Measurements from ENCODE around the gene PIP4K2A. TPM values are rescaled to one million over a fixed set of nuclear protein-coding genes. Genes with fewer than 3 reads are reported as not detected.
A peak's percentile ranks its signal among the peaks of the same experiment; 100 is the strongest.

The PIP4K2A gene
- total and polyA plus RNA-seq, 2 of the 13 experiments (the other 11 are each of a cell fraction or from before 2014, with no cell fraction given): 9.1 to 22.6 TPM

DNA sequence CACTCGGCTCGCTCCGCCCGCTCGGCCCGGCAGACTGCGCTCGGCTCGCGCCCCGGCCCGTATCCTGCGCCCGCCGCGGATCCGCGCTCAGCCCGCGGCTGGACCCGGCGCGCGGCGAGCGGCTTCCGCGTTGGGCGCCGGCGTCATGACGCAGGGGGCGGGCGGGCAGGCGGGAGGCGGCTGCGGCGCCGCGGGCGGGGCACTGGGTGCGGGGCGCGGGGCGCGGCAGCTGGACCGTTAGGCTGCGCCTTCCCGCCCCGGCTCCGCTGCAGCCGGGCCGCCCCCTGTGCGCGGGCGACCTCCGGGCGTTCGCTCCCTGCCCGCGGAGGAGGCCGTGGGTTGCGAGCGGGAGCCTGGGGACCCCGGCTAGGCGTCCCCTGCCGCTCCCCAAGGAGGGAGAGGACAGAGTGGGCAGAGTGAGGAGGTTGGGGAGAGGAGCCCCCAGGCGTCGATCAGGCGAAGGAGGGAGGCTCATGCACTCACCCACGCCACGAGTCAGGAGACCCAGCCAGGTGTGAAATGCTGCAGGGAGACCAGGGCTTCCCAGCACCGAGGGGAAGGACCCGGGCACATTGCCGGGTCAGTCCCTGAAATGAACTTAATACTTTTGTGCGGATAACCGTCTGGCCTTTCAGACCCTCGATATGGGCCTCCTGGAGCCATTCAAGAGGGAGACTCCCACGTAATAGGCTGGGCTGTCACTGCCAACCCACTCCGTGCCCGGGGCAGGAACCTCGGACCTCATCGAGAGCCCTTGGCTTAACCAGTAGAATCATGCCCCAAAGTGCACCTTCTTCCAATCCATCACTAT, at the start of gene PIP4K2A (continued):
- TF ChIP-seq, protein P1, sequence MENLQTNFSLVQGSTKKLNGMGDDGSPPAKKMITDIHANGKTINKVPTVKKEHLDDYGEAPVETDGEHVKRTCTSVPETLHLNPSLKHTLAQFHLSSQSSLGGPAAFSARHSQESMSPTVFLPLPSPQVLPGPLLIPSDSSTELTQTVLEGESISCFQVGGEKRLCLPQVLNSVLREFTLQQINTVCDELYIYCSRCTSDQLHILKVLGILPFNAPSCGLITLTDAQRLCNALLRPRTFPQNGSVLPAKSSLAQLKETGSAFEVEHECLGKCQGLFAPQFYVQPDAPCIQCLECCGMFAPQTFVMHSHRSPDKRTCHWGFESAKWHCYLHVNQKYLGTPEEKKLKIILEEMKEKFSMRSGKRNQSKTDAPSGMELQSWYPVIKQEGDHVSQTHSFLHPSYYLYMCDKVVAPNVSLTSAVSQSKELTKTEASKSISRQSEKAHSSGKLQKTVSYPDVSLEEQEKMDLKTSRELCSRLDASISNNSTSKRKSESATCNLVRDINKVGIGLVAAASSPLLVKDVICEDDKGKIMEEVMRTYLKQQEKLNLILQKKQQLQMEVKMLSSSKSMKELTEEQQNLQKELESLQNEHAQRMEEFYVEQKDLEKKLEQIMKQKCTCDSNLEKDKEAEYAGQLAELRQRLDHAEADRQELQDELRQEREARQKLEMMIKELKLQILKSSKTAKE (CRISPR knock-in tag; IDR thresholded peaks at IDR 0.05; ENCODE audit: borderline replicate concordance): no peak
- TF ChIP-seq BCL6 (CRISPR knock-in tag; IDR thresholded peaks at IDR 0.05) (0 out of 2 replicates have a peak, but pooled peaks have one; percentile 26), ZNF264 (CRISPR knock-in tag; IDR thresholded peaks at IDR 0.05) (no peak), RBM39 (IDR thresholded peaks at IDR 0.05; ENCODE audit: low read depth, low read length, poor library complexity, severe bottlenecking) (no peak), HNRNPLL (IDR thresholded peaks at IDR 0.05; ENCODE audit: low read depth, low read length, poor library complexity, severe bottlenecking) (peak; percentile 87), SETDB1 (CRISPR knock-in tag; IDR thresholded peaks at IDR 0.05; ENCODE audit: borderline replicate concordance) (no peak), RAD21 (CRISPR knock-in tag; IDR thresholded peaks at IDR 0.05) (0 out of 2 replicates have a peak, but pooled peaks have one; percentile 17), RFX3 (CRISPR knock-in tag; IDR thresholded peaks at IDR 0.05) (no peak), ZNF354B (CRISPR knock-in tag; IDR thresholded peaks at IDR 0.05) (no peak)
- TF ChIP-seq, protein P2, sequence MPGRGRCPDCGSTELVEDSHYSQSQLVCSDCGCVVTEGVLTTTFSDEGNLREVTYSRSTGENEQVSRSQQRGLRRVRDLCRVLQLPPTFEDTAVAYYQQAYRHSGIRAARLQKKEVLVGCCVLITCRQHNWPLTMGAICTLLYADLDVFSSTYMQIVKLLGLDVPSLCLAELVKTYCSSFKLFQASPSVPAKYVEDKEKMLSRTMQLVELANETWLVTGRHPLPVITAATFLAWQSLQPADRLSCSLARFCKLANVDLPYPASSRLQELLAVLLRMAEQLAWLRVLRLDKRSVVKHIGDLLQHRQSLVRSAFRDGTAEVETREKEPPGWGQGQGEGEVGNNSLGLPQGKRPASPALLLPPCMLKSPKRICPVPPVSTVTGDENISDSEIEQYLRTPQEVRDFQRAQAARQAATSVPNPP (CRISPR knock-in tag; IDR thresholded peaks at IDR 0.05): no peak
- TF ChIP-seq, protein P3, sequence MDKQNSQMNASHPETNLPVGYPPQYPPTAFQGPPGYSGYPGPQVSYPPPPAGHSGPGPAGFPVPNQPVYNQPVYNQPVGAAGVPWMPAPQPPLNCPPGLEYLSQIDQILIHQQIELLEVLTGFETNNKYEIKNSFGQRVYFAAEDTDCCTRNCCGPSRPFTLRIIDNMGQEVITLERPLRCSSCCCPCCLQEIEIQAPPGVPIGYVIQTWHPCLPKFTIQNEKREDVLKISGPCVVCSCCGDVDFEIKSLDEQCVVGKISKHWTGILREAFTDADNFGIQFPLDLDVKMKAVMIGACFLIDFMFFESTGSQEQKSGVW (CRISPR knock-in tag; IDR thresholded peaks at IDR 0.05; ENCODE audit: borderline replicate concordance): no peak
- TF ChIP-seq, protein P4, sequence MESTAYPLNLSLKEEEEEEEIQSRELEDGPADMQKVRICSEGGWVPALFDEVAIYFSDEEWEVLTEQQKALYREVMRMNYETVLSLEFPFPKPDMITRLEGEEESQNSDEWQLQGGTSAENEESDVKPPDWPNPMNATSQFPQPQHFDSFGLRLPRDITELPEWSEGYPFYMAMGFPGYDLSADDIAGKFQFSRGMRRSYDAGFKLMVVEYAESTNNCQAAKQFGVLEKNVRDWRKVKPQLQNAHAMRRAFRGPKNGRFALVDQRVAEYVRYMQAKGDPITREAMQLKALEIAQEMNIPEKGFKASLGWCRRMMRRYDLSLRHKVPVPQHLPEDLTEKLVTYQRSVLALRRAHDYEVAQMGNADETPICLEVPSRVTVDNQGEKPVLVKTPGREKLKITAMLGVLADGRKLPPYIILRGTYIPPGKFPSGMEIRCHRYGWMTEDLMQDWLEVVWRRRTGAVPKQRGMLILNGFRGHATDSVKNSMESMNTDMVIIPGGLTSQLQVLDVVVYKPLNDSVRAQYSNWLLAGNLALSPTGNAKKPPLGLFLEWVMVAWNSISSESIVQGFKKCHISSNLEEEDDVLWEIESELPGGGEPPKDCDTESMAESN (CRISPR knock-in tag; conservative IDR thresholded peaks at IDR 0.05): no peak
- TF ChIP-seq, protein P5, sequence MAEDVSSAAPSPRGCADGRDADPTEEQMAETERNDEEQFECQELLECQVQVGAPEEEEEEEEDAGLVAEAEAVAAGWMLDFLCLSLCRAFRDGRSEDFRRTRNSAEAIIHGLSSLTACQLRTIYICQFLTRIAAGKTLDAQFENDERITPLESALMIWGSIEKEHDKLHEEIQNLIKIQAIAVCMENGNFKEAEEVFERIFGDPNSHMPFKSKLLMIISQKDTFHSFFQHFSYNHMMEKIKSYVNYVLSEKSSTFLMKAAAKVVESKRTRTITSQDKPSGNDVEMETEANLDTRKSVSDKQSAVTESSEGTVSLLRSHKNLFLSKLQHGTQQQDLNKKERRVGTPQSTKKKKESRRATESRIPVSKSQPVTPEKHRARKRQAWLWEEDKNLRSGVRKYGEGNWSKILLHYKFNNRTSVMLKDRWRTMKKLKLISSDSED (CRISPR knock-in tag; IDR thresholded peaks at IDR 0.05): no peak
- TF ChIP-seq, protein P6, sequence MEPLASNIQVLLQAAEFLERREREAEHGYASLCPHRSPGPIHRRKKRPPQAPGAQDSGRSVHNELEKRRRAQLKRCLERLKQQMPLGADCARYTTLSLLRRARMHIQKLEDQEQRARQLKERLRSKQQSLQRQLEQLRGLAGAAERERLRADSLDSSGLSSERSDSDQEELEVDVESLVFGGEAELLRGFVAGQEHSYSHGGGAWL (CRISPR knock-in tag; IDR thresholded peaks at IDR 0.05): peak; percentile 62; the same call in 1 of the 2 replicates
